Stimulated activated CD8-positive, alpha-beta memory T cell treated with anti-CD3 and anti-CD28 coated beads, Interleukin-15, amount 100 ng/mL, for 24 hours (primary cell): ENCODE results near the gene CAPRIN1.

Experiments
- DNase-seq: peaks from one replicate; pipeline ENCODE4 v3.0.0-alpha.2; 2020; ENCODE audit warnings: low read depth

CAPRIN1 gene

GRCh38 chr11:34143048-34143447, 91.5 kb downstream of the CAPRIN1 start:
- no peak for DNase-seq

- no peak for DNase-seq
These were observed 93.5 kb downstream of the CAPRIN1 start for GRCh38 chr11:34145073-34145472.

- no peak for DNase-seq
These were observed 94.4 kb downstream of the CAPRIN1 start for GRCh38 chr11:34145847-34146381.

GRCh38 chr11:34146411-34146810, 94.9 kb downstream of the CAPRIN1 start:
- no peak for DNase-seq

GRCh38 chr11:34146866-34147265, 95.3 kb downstream of the CAPRIN1 start:
- DNase-seq, result no peak

- no peak for DNase-seq
These were observed 96.0 kb downstream of the CAPRIN1 start for GRCh38 chr11:34147581-34147980.

GRCh38 chr11:34148504-34149165, 97.1 kb downstream of the CAPRIN1 start:
- DNase-seq, result no peak

GRCh38 chr11:34149274-34149673, 97.7 kb downstream of the CAPRIN1 start:
- no peak for DNase-seq

- DNase-seq, result no peak
These were observed 98.3 kb downstream of the CAPRIN1 start for GRCh38 chr11:34149786-34150185.

GRCh38 chr11:34150494-34151151, 99.1 kb downstream of the CAPRIN1 start:
- DNase-seq, result no peak
